PC-3 (cell line): ENCODE measurements around the gene YEATS4.

Experiments used
- EZH2phosphoT487 ChIP-seq: fragments of 300-600 bp; sonication (generic); IDR thresholded peaks from 2 replicates; pipeline ENCODE4 v1.6.1; 2018; ENCODE audit warnings: mild to moderate bottlenecking, antibody characterized with exemption, low read length, borderline replicate concordance
- TF ChIP-seq, protein P1 (sequence below): fragments of 300-600 bp; sonication (generic); conservative IDR thresholded peaks from 2 replicates; pipeline ENCODE4 v1.5.1; 2017; ENCODE audit warnings: antibody characterized with exemption, low read depth, mild to moderate bottlenecking, low read length

DNA sequence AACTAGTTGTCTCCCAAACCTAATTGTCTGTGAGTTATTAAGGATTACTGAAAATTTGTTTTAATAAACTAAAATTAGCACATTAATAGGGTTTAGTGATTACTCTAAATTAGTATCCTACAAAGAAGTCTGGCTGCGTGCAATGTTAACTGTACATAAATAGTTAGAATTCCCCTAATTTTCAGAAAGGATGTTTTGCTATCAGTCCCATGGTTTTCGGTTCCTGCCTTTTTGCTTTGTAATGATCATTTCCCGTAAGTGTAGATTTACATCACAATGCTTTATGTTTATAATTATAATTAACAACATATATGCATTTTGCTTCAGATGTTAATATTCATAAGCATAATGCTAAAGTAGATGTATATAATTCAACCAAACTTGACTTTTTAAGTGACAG lies 31.1 kb upstream of the YEATS4 start:
- TF ChIP-seq, protein P1, sequence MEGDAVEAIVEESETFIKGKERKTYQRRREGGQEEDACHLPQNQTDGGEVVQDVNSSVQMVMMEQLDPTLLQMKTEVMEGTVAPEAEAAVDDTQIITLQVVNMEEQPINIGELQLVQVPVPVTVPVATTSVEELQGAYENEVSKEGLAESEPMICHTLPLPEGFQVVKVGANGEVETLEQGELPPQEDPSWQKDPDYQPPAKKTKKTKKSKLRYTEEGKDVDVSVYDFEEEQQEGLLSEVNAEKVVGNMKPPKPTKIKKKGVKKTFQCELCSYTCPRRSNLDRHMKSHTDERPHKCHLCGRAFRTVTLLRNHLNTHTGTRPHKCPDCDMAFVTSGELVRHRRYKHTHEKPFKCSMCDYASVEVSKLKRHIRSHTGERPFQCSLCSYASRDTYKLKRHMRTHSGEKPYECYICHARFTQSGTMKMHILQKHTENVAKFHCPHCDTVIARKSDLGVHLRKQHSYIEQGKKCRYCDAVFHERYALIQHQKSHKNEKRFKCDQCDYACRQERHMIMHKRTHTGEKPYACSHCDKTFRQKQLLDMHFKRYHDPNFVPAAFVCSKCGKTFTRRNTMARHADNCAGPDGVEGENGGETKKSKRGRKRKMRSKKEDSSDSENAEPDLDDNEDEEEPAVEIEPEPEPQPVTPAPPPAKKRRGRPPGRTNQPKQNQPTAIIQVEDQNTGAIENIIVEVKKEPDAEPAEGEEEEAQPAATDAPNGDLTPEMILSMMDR = no peak
- TF ChIP-seq EZH2phosphoT487 = no peak
